MM.1S (cell line): ENCODE results near the gene LDLRAD4.

Experiments
- EZH2 ChIP-seq: fragments of 300-600 bp; sonication (generic); optimal IDR thresholded peaks from 2 replicates; pipeline ENCODE3; 2017; ENCODE audit warnings: low read depth, mild to moderate bottlenecking, antibody characterized with exemption, low read length, mixed read lengths
- EZH2phosphoT487 ChIP-seq: fragments of 300-600 bp; sonication (generic); IDR thresholded peaks from 2 replicates; pipeline ENCODE4 v1.6.1; 2018; ENCODE audit warnings: antibody characterized with exemption, low read length
- TF ChIP-seq, protein P1 (sequence below): fragments of 300-600 bp; sonication (generic); IDR thresholded peaks from 2 replicates; pipeline ENCODE4 v1.5.1; 2016; ENCODE audit warnings: antibody characterized with exemption, low read length, mixed read lengths

DNA sequence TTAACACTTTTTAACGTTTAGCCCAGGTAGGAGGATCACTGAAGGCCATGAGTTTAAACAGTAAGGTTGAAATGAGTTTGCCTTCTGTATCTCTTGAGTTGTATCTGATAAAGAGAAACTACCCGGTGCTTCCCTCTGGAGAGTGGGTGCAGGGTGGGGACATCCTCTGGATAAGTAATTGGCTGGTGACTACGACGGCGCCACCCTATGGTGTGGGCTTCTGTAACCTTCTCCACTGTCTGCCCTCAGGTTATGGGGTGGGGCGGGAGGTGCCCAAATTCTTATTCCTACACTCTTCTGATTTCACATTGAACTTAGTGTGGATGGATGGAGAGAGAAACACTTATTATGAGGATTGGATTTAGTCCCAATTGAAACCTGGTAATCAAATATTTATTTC is 68.8 kb downstream of the LDLRAD4 start:
- TF ChIP-seq, protein P1, sequence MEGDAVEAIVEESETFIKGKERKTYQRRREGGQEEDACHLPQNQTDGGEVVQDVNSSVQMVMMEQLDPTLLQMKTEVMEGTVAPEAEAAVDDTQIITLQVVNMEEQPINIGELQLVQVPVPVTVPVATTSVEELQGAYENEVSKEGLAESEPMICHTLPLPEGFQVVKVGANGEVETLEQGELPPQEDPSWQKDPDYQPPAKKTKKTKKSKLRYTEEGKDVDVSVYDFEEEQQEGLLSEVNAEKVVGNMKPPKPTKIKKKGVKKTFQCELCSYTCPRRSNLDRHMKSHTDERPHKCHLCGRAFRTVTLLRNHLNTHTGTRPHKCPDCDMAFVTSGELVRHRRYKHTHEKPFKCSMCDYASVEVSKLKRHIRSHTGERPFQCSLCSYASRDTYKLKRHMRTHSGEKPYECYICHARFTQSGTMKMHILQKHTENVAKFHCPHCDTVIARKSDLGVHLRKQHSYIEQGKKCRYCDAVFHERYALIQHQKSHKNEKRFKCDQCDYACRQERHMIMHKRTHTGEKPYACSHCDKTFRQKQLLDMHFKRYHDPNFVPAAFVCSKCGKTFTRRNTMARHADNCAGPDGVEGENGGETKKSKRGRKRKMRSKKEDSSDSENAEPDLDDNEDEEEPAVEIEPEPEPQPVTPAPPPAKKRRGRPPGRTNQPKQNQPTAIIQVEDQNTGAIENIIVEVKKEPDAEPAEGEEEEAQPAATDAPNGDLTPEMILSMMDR = no peak
- TF ChIP-seq EZH2phosphoT487 = no peak
- TF ChIP-seq EZH2 = no peak
